ENCODE results near the gene ZNF592. TPM values are rescaled to one million over a fixed set of nuclear protein-coding genes. Genes with fewer than 3 reads are reported as not detected.
A peak's percentile ranks its signal among the peaks of the same experiment; 100 is the strongest.
"Not testable (repeated sequence)": the region's sequence is repeated elsewhere in the genome, so short reads cannot be mapped to it uniquely, and the experiment has no call there.

The ZNF592 gene
- total RNA-seq, 4 donors from 2014 or later: 4.7 to 48.2 (median 11.7) TPM

DNA sequence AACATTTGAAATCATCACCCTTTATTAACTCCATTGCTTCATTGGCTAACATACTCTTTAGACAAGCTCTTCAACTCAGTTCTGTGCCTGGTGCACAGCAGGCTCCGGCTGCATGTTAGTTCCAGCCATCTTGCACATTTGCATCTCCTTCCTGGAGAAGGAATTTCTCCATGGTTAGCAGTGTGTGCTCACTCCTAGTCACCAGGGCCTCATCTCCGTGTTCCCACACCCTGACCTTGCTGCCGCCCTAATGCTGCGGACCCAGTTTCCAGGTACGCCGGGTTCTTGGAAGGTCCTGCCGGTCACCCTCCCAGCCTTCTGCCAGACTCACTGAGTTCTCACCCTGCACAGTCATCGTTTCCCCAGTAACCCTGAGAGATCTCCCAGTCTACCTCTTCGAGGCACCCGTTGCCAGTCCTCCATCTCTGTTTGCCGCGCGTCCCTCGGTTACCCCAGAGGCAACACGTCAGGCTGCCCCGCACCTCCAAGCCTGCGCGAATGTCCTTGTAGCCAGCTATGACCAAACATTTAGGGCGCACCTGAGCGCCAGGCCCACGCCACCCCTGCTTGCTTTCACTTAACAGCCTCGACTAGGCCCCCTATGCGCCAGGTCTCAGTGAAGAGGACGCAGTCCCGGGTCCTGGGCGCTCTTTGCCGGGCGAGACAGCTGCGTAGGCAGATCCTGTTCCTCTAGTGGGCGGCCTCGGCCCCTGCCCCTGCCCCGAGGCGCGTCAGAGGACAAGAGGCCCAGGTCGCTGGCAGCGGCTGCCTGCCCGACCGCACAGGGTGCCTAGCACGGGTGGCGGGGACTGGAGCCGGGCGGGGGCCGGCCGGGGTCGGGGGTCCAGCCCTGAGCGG is 747 bp upstream of the ZNF592 start:
- TF ChIP-seq, protein P1, sequence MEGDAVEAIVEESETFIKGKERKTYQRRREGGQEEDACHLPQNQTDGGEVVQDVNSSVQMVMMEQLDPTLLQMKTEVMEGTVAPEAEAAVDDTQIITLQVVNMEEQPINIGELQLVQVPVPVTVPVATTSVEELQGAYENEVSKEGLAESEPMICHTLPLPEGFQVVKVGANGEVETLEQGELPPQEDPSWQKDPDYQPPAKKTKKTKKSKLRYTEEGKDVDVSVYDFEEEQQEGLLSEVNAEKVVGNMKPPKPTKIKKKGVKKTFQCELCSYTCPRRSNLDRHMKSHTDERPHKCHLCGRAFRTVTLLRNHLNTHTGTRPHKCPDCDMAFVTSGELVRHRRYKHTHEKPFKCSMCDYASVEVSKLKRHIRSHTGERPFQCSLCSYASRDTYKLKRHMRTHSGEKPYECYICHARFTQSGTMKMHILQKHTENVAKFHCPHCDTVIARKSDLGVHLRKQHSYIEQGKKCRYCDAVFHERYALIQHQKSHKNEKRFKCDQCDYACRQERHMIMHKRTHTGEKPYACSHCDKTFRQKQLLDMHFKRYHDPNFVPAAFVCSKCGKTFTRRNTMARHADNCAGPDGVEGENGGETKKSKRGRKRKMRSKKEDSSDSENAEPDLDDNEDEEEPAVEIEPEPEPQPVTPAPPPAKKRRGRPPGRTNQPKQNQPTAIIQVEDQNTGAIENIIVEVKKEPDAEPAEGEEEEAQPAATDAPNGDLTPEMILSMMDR (IDR thresholded peaks at IDR 0.05): peak in 1 of 4 experiments; percentile 10
- TF ChIP-seq POLR2A (IDR thresholded peaks at IDR 0.05): peak in 1 of 2 donors; percentile 45
- H3K36me3 ChIP-seq: no peaks in the 10 kb centered on the region
- intact Hi-C loops (cut with DNase I; ENCODE audit: low total_unique reads): no loop called here
- H3K27ac ChIP-seq: peak overlapping the region; percentile 99 to 100
- no peaks in the 10 kb centered on the region for H3K9me3 ChIP-seq
- H3K4me3 ChIP-seq: peak overlapping the region; percentile 73 to 88
- H3K27me3 ChIP-seq: no peaks in the 10 kb centered on the region
- peaks cover 0 to 15% of the 10 kb centered on the region in 2 donors for H3K4me1 ChIP-seq
- peak; percentile 68 to 72 for DNase-seq

DNA sequence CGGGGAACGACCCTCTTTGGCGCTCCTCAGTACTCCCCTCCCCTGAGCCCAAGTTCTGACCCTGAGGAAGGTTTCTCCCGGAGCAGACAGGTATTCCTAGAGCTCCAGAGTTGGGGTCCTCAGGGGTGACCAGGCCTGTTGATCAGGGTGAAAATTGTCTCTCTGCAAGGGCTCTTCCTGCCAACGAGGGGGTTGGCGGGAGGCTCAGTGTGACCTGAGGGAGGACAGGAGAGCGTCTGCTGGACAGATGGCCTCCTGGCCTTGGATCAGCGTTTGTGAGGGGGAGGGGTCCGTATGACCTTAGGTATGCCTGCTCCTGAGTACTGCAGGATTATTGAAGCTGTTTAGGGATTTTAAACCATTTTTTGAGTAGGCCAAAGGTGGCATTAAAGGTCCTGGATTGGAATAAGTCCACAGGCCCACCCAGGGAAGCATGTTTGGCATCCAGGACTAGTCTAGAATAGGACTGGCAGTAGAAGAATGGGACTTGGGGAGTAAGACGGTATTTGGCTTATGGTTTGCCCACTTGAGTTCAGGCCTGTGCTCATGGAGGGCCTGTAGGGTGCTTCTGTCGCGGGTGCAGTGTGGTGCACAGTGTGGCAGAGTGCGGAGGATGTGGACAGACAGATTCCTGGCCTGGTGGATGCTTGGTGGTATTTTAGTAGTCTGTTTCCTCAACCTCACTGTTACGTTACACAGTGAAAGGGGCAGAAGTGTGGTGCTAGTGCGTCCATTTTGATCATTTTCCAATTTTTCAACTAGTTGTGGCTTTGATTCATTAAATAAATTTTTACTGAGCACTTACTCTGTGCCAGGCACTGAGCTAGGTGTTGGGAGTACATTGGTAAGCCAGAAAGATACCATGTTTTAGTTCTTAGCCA is 959 bp downstream of the ZNF592 start:
- H3K4me1 ChIP-seq: peaks cover 0 to 15% of the 10 kb centered on the region in 2 donors
- no peaks in the 10 kb centered on the region for H3K36me3 ChIP-seq
- peak overlapping the region; percentile 99 to 100 for H3K27ac ChIP-seq
- no peak for TF ChIP-seq POLR2A (IDR thresholded peaks at IDR 0.05)
- TF ChIP-seq, protein P1 (IDR thresholded peaks at IDR 0.05): no peak
- intact Hi-C loops (cut with DNase I; ENCODE audit: low total_unique reads): no loop called here
- no peaks in the 10 kb centered on the region for H3K9me3 ChIP-seq
- H3K4me3 ChIP-seq: peak overlapping the region; percentile 73 to 88
- DNase-seq: peak; percentile 35 to 40
- no peaks in the 10 kb centered on the region for H3K27me3 ChIP-seq

DNA sequence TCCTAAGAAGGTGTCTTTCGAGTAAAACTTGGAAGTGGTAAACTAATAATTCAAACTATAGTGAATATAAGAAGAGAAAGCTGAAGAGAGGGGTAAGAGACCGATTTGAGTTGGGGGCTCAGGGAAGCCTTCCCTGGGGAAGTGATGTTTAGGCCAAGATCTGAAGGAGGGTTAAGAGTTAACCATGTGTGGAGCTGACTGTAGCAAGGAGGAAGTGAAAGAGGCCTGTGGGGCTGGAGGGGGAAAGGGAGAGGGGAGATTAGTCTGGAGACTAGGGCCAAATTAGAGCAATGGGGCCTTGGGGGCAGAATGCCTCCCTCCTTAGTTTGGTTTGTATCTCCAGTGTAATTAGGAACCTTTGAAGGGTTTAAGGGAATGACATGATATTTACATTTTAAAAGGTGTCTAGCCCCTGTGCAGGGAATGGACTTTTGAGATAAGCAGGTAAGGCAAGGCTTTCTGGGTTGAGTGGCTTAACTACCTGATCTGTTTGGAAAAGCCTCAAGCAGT is 2.2 kb downstream of the ZNF592 start:
- no peak for DNase-seq
- Histone ChIP-seq H3K27me3 (no peaks in the 10 kb centered on the region), H3K36me3 (no peaks in the 10 kb centered on the region), H3K9me3 (no peaks in the 10 kb centered on the region), H3K4me3 (no peak overlapping the region), H3K4me1 (peaks cover 0 to 15% of the 10 kb centered on the region in 2 donors), H3K27ac (peak overlapping the region; percentile 19 to 100)
- intact Hi-C loops (cut with DNase I; ENCODE audit: low total_unique reads): no loop called here
- no peak for TF ChIP-seq POLR2A (IDR thresholded peaks at IDR 0.05)
- TF ChIP-seq, protein P1 (IDR thresholded peaks at IDR 0.05): no peak

DNA sequence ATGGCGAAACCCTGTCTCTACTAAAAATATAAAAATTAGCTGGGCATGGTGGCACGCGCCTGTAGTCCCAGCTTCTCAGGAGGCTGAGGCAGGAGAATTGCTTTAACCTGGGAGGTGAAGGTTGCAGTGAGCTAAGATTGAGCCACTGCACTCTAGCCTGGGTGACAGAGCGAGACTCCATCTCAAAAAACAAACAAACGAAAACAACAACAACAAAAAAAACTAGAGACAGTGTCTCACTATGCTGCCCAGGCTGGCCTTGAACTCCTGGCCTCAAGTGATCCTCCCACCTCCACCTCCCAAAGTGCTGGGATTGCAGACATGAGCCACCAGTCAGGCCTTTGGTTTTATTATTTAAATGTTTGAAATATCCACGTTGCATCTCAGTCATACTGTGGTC is 3.3 kb downstream of the ZNF592 start:
- H3K36me3 ChIP-seq; H3K4me1 ChIP-seq; H3K27ac ChIP-seq; DNase-seq; H3K27me3 ChIP-seq; H3K4me3 ChIP-seq; intact Hi-C loops (cut with DNase I; ENCODE audit: low total_unique reads); H3K9me3 ChIP-seq: not testable (repeated sequence)

DNA sequence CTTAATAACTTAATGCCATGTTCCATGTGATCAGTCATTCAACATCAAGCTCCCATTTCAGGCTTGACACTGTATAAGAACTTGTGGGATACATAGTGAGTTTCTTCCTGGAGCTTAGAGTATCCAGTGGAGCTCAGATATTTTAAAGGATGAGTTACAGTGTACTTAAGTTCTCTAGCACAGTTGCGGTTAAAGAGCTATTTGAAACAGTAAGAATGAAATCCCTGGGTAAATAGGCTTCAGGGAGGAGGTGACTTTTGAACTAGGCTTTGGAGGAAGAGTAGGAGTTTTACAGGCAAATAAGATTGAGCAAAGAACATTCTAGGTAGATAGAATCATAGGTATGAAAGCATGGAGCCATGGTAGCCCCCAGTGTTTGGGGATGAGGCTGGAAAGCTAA is 3.8 kb downstream of the ZNF592 start:
- Histone ChIP-seq H3K36me3 (no peaks in the 10 kb centered on the region), H3K27ac (peak overlapping the region in 1 of 2 donors; percentile 17), H3K9me3 (no peaks in the 10 kb centered on the region), H3K27me3 (no peaks in the 10 kb centered on the region), H3K4me1 (peaks cover 0 to 10% of the 10 kb centered on the region in 2 donors), H3K4me3 (no peak overlapping the region)
- DNase-seq: no peak
- TF ChIP-seq, protein P1 (IDR thresholded peaks at IDR 0.05): no peak
- no peak for TF ChIP-seq POLR2A (IDR thresholded peaks at IDR 0.05)
- intact Hi-C loops (cut with DNase I; ENCODE audit: low total_unique reads): no loop called here
